Keratinocyte (primary cell): Measurements from ENCODE around the gene SHROOM1. TPM values are rescaled to one million over a fixed set of nuclear protein-coding genes. Genes with fewer than 3 reads are reported as not detected.

Source experiments
- DNase-seq: peaks from one replicate; pipeline ENCODE4 v3.0.0-alpha.2; 2011; ENCODE audit warnings: low read depth, missing footprints, low spot score
- FAIRE-seq: peaks from 2 replicates; lab custom pipeline; 2011; peaks lifted over from hg19 to GRCh38; lab: Jason Lieb, UNC
- H2AFZ ChIP-seq: 2 replicates; pipeline ENCODE4 v1.6.0; 2012; ENCODE audit warnings: low read length, control low read depth, inconsistent platforms; ENCODE audit not compliant: control insufficient read depth
- H3K27ac ChIP-seq: 2 replicates; pipeline ENCODE4 v1.5.1; 2011; ENCODE audit warnings: low read length; ENCODE audit not compliant: control insufficient read depth, insufficient read depth
- H3K27me3 ChIP-seq: 3 replicates; pipeline ENCODE4 v1.6.0; 2011; ENCODE audit warnings: low read length; ENCODE audit not compliant: control insufficient read depth, insufficient read depth; ENCODE audit errors: extremely low read depth
- H3K36me3 ChIP-seq, 2 experiments: 2 replicates in 1 of 2; 3 replicates in 1 of 2; pipeline ENCODE4 v1.5.1; 2011; ENCODE audit warnings: low read length in 2 of 2, mild to moderate bottlenecking in 1 of 2; ENCODE audit not compliant: control insufficient read depth in 2 of 2, insufficient read depth in 2 of 2; ENCODE audit errors: extremely low read depth in 1 of 2
- H3K4me1 ChIP-seq: 3 replicates; pipeline ENCODE4 v1.5.1; 2011; ENCODE audit warnings: low read length; ENCODE audit not compliant: control insufficient read depth, insufficient read depth; ENCODE audit errors: extremely low read depth
- H3K4me2 ChIP-seq: 3 replicates; pipeline ENCODE4 v1.6.0; 2011; ENCODE audit warnings: low read depth, low read length; ENCODE audit not compliant: control insufficient read depth, insufficient read depth; ENCODE audit errors: extremely low read depth
- H3K4me3 ChIP-seq, 3 experiments: fragments of 200-600 bp in 1 of 3; sonication (generic) in 1 of 3; 2 replicates in 2 of 3; 3 replicates in 1 of 3; pipeline ENCODE4 v1.5.1; 2011 to 2016; ENCODE audit warnings: low read length in 3 of 3, mild to moderate bottlenecking in 3 of 3, control low read depth in 2 of 3, inconsistent platforms in 1 of 3, low read depth in 1 of 3, mixed read lengths in 1 of 3, mixed run types in 1 of 3, moderate library complexity in 1 of 3; ENCODE audit not compliant: control insufficient read depth in 2 of 3, insufficient read depth in 2 of 3; ENCODE audit errors: extremely low read depth in 1 of 3
- H3K79me2 ChIP-seq: 2 replicates; pipeline ENCODE4 v1.6.0; 2012; ENCODE audit warnings: low read length; ENCODE audit not compliant: control insufficient read depth, insufficient read depth
- H3K9ac ChIP-seq: 3 replicates; pipeline ENCODE4 v1.6.0; 2011; ENCODE audit warnings: low read length; ENCODE audit not compliant: control insufficient read depth, insufficient read depth; ENCODE audit errors: extremely low read depth
- H3K9me1 ChIP-seq: 3 replicates; pipeline ENCODE4 v1.6.0; 2011; ENCODE audit warnings: low read length; ENCODE audit not compliant: control insufficient read depth, insufficient read depth; ENCODE audit errors: extremely low read depth
- H3K9me3 ChIP-seq: 2 replicates; pipeline ENCODE4 v1.5.1; 2012; ENCODE audit warnings: low read depth, low read length; ENCODE audit not compliant: control insufficient read depth
- H4K20me1 ChIP-seq: 3 replicates; pipeline ENCODE4 v1.6.0; 2011; ENCODE audit warnings: low read length; ENCODE audit not compliant: control insufficient read depth, insufficient read depth; ENCODE audit errors: extremely low read depth
- CTCF ChIP-seq, 3 experiments: IDR thresholded peaks in 1 of 3; conservative IDR thresholded peaks in 1 of 3; optimal IDR thresholded peaks in 1 of 3; 2 replicates in 2 of 3; 3 replicates in 1 of 3; pipeline versions ENCODE3 to v1.5.1; 2011; ENCODE audit warnings: low read length in 3 of 3, mild to moderate bottlenecking in 3 of 3, moderate library complexity in 2 of 3, control low read depth in 1 of 3, inconsistent platforms in 1 of 3; ENCODE audit not compliant: insufficient read depth in 2 of 3; ENCODE audit errors: extremely low read depth in 1 of 3
- EZH2 ChIP-seq: IDR thresholded peaks from one replicate; pipeline ENCODE4 v1.6.1; 2012; ENCODE audit warnings: inconsistent platforms, mild to moderate bottlenecking, low read length, moderate library complexity
- dilution Hi-C: fragments of 300-500 bp; cut with MboI; formaldehyde crosslinking; loops from one replicate; pipeline ENCODE4 v1.7.0; 2020; ENCODE audit warnings: low sequenced_read_pairs; ENCODE audit not compliant: extremely low pct_ligation_motif_present
- polyA plus RNA-seq, 5 experiments: library from polyadenylated mRNA; depleted of rRNA in 3 of 5; stranded (reverse) in 3 of 5; stranded (forward) in 1 of 5; unstranded in 1 of 5; fragments of >200 nt; gene quantifications; 1 replicate in 1 of 5; 2 replicates in 3 of 5; 3 replicates in 1 of 5; pipeline versions ENCODE4 v1.2.1 to v1.2.3, GENCODE V29; 2011 to 2012; ENCODE audit warnings: missing spikeins in 2 of 5, low read depth in 1 of 5, low replicate concordance in 1 of 5

The SHROOM1 gene
- polyA plus RNA-seq, 1 donor (not counting 4 experiments of a cell fraction or from before 2014, with no cell fraction given), result 0.25 TPM

- DNase-seq, result no peak
- TF ChIP-seq CTCF (optimal IDR thresholded peaks at IDR 0.05 in 1 of 3, IDR thresholded peaks at IDR 0.05 in 1 of 3, conservative IDR thresholded peaks at IDR 0.05 in 1 of 3; ENCODE audit: extremely low read depth in 1 of 3, insufficient read depth in 2 of 3, low read length in 3 of 3), result no peak
- TF ChIP-seq EZH2, result no peak
Observed at GRCh38 chr5:132826424-132827082, 3.9 kb downstream of the SHROOM1 start.

DNA sequence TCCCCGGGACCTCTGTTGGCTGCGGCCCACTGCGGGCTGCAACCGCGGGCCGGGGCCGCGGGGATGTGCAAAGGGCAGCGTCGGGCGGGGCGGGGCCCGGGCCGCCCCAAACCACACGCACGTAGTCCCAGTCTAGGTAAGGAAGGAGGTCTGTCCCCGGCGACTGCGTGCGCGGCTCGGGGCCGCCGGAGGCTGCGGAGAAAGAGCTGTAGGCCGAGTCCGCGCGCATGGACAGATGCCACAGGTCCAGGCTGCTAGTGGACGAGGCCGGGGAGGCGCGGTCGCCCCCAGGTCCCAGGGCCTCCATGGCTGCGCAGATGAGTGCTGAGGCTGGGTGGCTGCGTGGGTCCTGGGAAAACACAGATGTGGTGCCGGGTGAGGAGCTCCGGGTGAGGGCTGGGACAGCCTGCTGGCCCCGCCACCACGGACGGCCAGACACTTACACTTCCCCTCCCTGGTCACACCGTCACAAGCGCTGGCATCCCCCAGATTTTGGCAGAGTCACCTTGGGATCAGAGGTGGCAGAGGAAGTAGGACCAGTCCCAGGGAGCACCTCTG lies 4.5 kb downstream of the SHROOM1 start:
- Histone ChIP-seq H3K4me1 (no peaks in the 10 kb centered on the region), H3K9me1 (no peaks in the 10 kb centered on the region), H3K36me3 (no peaks in the 10 kb centered on the region), H3K4me3 (no peak overlapping the region), H3K27ac (no peak overlapping the region), H2AFZ (no peak overlapping the region), H3K27me3 (peaks cover 24% of the 10 kb centered on the region), H3K9me3 (no peaks in the 10 kb centered on the region), H4K20me1 (no peaks in the 10 kb centered on the region), H3K79me2 (no peaks in the 10 kb centered on the region), H3K9ac (no peak overlapping the region), H3K4me2 (peak overlapping the region; percentile 32)
- FAIRE-seq, result no peak
- dilution Hi-C loops, result no loop called here
- no peak for TF ChIP-seq CTCF (optimal IDR thresholded peaks at IDR 0.05 in 1 of 3, IDR thresholded peaks at IDR 0.05 in 1 of 3, conservative IDR thresholded peaks at IDR 0.05 in 1 of 3; ENCODE audit: extremely low read depth in 1 of 3, insufficient read depth in 2 of 3, low read length in 3 of 3)
- TF ChIP-seq EZH2, result peak; percentile 30
- no peak for DNase-seq

More at GRCh38 chr5:132826424-132827082, 3.9 kb downstream of the SHROOM1 start:
- Histone ChIP-seq H3K4me1 (no peaks in the 10 kb centered on the region), H2AFZ (no peak overlapping the region), H3K9ac (no peak overlapping the region), H3K9me3 (no peaks in the 10 kb centered on the region), H3K27me3 (peaks cover 24% of the 10 kb centered on the region), H3K36me3 (no peaks in the 10 kb centered on the region), H3K4me2 (no peak overlapping the region), H3K79me2 (no peaks in the 10 kb centered on the region), H4K20me1 (no peaks in the 10 kb centered on the region), H3K27ac (no peak overlapping the region), H3K9me1 (no peaks in the 10 kb centered on the region), H3K4me3 (no peak overlapping the region)
- dilution Hi-C loops, result no loop called here
- no peak for FAIRE-seq
